Liver (tissue), 3 donors: ENCODE data around the gene PITPNC1.

Source experiments
- CTCF ChIP-seq: fragments of 150-350 bp; IDR thresholded peaks from 2 replicates; pipeline ENCODE4 v1.5.1; 2017; ENCODE audit warnings: improper control_type of control experiment, low read depth, low read length; ENCODE audit not compliant: missing input control
- RAD21 ChIP-seq, 2 donors: IDR thresholded peaks; 2 replicates each; pipeline ENCODE4 v1.6.1; 2016; ENCODE audit warnings: antibody characterized with exemption in 2 of 2, mild to moderate bottlenecking in 2 of 2
- REST ChIP-seq: IDR thresholded peaks from 2 replicates; pipeline ENCODE4 v1.6.1; 2016; ENCODE audit warnings: antibody characterized with exemption, mild to moderate bottlenecking
- SP1 ChIP-seq: IDR thresholded peaks from 2 replicates; pipeline ENCODE4 v1.6.1; 2018; ENCODE audit warnings: antibody characterized with exemption, mild to moderate bottlenecking
- TAF1 ChIP-seq: conservative IDR thresholded peaks from 2 replicates; pipeline ENCODE4 v1.6.1; 2016; ENCODE audit warnings: antibody characterized with exemption, mild to moderate bottlenecking
- donor health status: healthy.
- donor health status: healthy.

GRCh38 chr17:67659028-67659427 lies 281.9 kb downstream of the PITPNC1 start:
- TF ChIP-seq CTCF (no peak), REST (no peak), SP1 (no peak), RAD21 (IDR thresholded peaks at IDR 0.05) (no peak), TAF1 (no peak)
